SU-DHL-6 (cell line): ENCODE results near the gene SLC16A10.

ENCODE experiments used
- EZH2phosphoT487 ChIP-seq: fragments of 200-600 bp; sonication (generic), shearing (Covaris generic); conservative IDR thresholded peaks from 2 replicates; pipeline ENCODE4 v1.6.1; 2018; ENCODE audit warnings: mild to moderate bottlenecking, antibody characterized with exemption, low read length, moderate library complexity, mixed read lengths
- TF ChIP-seq, protein P1 (sequence below): fragments of 200-600 bp; sonication (generic); IDR thresholded peaks from one replicate; pipeline ENCODE4 v1.5.1; 2017; ENCODE audit warnings: antibody characterized with exemption, mild to moderate bottlenecking, low read length, moderate library complexity; ENCODE audit not compliant: insufficient read depth, poor library complexity, severe bottlenecking

DNA sequence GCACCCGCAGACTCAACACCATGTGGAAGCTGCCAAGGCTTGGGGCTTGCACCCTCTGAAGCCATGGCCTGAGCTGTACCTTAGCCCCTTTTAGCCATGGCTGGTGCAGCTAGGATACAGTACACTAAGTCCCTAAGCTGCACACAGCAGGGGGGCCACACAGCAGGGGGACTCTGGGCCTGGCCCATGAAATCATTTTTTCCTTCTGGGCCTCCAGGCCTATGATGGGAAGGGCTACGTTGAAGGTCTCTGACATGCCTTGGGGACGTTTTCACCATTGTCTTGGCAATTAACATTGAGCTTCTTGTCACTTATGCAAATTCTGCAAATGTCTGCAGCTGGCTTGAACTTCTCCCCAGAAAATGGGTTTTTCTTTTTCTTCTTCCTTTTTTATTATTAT lies 103.3 kb downstream of the SLC16A10 start:
- TF ChIP-seq, protein P1, sequence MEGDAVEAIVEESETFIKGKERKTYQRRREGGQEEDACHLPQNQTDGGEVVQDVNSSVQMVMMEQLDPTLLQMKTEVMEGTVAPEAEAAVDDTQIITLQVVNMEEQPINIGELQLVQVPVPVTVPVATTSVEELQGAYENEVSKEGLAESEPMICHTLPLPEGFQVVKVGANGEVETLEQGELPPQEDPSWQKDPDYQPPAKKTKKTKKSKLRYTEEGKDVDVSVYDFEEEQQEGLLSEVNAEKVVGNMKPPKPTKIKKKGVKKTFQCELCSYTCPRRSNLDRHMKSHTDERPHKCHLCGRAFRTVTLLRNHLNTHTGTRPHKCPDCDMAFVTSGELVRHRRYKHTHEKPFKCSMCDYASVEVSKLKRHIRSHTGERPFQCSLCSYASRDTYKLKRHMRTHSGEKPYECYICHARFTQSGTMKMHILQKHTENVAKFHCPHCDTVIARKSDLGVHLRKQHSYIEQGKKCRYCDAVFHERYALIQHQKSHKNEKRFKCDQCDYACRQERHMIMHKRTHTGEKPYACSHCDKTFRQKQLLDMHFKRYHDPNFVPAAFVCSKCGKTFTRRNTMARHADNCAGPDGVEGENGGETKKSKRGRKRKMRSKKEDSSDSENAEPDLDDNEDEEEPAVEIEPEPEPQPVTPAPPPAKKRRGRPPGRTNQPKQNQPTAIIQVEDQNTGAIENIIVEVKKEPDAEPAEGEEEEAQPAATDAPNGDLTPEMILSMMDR, result no peak
- TF ChIP-seq EZH2phosphoT487, result no peak
